ENCODE data around the gene VWA1. TPM values are rescaled to one million over a fixed set of nuclear protein-coding genes. Genes with fewer than 3 reads are reported as not detected.
"Not testable (repeated sequence)": the region's sequence is repeated elsewhere in the genome, so short reads cannot be mapped to it uniquely, and the experiment has no call there.

Gene VWA1
- total RNA-seq, 1 donor from 2014 or later = 6.9 TPM

DNA sequence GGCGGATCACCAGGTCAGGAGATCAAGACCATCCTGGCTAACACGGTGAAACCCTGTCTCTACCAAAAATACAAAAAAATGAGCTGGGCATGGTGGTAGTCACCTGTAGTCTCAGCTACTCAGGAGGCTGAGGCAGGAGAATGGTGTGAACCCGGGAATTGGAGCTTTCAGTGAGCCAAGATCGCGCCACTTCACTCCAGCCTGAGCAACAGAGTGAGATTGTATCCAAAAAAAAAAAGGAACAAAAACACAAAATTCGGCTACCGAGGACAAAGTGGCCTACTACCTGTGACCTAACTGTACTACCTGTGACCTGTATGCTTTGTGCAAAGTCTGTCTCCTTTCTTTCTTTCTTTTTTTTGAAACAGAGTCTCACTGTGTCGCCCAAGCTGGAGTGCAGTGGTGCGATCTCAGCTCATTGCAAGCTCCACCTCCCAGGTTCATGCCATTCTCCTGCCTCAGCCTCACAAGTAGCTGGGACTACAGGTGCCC, 32.5 kb upstream of the VWA1 start:
- DNase-seq (ENCODE audit: low read depth in 2 of 2) = not testable (repeated sequence)

DNA sequence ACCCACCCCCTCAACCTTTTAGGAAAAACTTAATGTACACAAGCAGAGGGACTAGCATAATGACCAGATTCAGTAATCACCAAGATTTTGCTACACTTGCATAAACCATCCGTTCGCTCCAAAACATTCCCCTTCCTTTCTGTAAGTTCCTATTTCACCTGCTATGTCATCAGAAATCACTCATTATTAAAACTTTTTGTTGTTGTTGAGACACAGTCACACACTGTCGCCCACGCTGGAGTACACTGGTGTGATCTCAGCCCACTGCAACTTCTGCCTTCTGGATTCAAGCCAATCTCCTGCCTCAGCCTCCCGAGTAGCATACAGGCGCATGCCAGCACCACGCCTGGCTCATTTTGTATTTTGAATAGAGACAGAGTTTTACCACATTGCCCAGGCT, 31.8 kb upstream of the VWA1 start:
- DNase-seq (ENCODE audit: low read depth in 2 of 2) = no peak

DNA sequence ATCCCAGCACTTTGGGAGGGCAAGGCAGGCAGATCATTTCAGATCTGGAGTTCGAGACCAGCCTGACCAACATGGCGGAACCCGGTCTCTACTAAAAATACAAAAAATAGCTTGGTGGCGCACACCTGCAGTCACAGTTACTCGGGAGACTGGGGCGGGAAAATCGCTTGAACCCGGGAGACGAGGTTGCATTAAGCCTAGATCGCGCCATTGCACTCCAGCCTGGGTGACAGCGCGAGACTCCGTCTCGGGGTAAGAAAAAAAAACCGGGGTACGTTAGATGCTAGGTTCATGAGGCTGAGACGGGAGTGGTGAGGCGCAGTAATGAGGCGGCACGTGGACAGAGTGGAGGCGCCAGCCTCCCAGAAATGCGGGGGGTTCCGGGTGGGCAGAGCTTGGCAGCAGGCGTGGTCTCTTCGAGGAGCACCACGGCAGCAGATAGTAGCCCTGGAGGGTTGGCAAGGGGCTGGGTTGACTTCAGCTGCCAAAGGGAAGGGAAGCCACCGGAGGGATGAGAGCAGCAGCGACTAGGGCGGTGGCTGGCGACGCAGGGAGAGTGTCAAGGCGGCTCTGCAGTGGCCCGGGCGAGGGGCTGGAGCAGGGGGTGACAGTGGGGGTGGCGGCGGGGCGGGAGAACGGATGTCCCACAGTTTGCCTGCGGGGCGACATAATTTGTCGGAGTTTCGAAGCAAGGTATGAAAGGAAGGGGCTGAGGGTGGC, 29.2 kb upstream of the VWA1 start:
- DNase-seq (ENCODE audit: low read depth in 2 of 2) = no peak

DNA sequence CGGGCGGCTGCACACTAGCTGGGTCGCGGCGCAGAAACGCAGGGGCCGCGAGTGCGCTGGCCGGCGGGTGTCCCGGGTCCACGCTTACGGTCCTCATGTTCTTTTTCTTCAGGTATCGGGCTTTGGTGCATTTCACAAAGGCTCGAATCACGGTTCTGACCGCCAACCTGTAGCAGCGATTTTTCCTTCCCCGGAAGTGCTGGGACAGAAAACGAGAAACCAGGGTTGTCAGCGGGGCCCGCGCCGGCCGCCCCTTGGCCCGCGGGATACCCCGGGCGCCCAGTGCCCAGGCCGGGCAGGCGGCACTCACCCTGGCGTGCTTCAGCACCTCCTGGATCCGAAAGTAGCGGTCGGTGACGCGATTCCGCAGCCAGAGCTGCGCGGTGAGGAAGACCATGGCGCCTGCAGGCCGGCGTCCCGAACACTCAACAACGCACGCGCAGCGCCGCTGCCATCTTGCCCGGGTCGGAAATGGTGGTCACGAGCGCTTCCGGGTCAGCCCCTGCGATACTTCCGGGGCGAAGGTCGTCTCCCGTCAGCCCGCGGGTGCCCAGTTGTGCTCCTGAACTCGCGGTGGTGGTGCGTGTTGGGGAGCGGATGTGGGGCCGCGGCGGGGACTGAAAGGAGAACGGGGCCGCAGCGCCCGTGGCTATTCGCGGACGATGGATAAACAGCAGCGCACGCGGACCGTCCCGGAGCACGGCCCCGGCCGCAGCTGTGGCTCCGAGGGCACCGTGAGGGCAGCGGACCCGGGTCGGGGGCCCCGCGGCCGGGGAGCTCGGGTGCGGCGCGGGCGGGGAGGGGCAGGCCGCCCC, 28.5 kb upstream of the VWA1 start, which contains the start of gene MRPL20:
Gene MRPL20, minus strand, starts transcription at position 473 of the 815 bp plus-strand sequence. Its CDS starts 76 bp downstream, at position 397.
- DNase-seq (ENCODE audit: low read depth in 2 of 2) = peak; percentile 80 to 92

DNA sequence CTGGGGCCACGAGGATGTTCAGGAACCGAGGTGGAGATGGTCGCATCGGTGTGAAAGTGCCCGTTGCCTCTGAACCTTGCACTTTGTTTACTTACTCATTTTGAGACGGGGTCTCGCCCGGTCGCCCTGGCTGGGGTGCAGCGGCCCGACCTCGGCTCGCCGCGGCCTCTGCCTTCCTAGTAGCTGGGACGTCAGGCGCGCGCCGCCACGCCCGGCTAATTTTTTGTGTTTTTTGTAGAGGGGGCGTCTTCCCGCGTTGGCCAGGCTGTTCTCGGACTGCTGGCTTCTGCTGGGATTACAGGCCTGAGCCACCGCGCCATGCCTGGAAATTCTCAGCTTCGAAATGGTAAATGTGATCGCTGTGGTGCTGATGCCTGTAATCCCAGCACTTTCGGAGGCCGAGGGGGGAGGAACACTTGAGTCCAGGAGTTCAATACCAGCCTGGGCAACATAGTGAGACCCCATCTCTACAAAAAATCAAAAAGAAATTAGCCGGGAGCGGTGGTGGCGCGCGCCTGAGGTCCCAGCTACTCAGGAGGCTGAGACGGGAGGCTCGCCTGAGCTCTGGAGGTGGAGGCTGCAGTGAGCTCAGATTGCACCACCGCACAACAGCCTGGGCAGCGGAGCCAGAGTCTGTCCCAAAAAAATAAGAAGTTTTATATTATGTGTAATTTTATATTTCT, 27.7 kb upstream of the VWA1 start:
- DNase-seq (ENCODE audit: low read depth in 2 of 2) = peak in 1 of 2 donors; percentile 70

DNA sequence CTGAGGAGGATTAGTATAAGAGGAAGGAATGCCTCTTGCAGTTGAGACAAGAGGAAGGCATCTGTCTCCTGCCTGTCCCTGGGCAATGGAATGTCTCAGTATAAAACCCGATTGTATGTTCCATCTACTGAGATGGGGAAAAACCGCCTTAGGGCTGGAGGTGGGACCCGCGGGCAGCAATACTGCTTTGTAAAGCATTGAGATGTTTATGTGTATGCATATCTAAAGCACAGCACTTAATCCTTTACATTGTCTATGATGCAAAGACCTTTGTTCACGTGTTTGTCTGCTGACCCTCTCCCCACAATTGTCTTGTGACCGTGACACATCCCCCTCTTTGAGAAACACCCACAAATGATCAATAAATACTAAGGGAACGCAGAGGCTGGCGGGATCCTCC, 25.3 kb upstream of the VWA1 start:
- not testable (repeated sequence) for DNase-seq (ENCODE audit: low read depth in 2 of 2)

- no peak for DNase-seq (ENCODE audit: low read depth in 2 of 2)
These were observed 23.9 kb upstream of the VWA1 start for GRCh38 chr1:1411626-1412025.

- not testable (repeated sequence) for DNase-seq (ENCODE audit: low read depth in 2 of 2)
These were observed 23.1 kb upstream of the VWA1 start for GRCh38 chr1:1412311-1412902.

DNA sequence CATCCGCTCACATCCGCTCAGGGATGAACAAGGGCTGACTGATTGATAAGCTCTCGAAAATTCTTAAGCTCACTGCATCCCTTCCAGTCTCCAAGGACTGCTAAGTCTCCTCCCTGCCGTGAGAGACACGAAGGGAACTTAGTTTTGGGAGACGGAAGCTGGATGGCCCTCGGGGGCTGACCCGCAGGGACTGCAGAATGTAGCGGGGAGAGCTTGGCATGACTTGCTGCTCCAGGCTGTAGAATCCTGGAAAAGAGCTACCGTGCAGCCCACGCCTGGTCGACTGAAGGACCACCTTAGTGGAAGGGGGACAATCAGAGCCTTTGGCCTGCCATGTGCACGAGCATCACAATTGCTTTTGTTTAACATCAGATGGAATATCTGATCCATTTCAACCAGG, 19.7 kb upstream of the VWA1 start:
- DNase-seq (ENCODE audit: low read depth in 2 of 2) = no peak

- not testable (repeated sequence) for DNase-seq (ENCODE audit: low read depth in 2 of 2)
These were observed 18.1 kb upstream of the VWA1 start for GRCh38 chr1:1417396-1417795.

DNA sequence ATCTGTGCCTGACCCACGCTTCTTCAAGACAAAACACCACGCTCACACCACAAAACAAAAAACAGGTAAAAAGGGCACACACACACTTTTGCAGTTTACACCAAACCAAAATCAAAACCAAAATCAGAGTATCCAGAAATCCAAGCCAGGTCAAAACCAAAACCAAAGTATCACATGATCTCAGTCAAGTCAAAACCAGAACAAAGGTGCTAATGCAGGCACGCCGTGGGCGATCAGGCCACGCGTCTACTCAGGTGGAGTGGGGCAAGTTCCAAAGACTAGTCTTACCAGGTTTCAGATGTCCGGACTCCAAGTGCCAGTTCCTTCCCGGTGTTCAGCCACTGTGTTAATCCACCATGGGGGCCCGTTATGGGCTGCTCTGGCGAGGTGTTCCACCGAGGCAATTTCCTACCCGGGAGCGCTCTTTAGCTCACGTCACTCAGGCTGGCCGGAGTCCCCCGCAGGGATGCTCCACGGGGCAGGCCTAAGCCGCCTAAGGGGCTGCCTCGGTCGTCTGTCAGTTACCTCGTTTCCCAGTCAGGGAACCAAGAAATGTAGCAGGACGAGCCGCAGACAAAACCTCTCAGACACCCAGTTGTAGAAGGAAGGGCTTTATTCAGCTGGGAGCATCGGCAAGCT, 17.5 kb upstream of the VWA1 start:
- DNase-seq (ENCODE audit: low read depth in 2 of 2) = not testable (repeated sequence)

- DNase-seq (ENCODE audit: low read depth in 2 of 2) = no peak
These were observed 16.8 kb upstream of the VWA1 start for GRCh38 chr1:1418464-1419362.

DNA sequence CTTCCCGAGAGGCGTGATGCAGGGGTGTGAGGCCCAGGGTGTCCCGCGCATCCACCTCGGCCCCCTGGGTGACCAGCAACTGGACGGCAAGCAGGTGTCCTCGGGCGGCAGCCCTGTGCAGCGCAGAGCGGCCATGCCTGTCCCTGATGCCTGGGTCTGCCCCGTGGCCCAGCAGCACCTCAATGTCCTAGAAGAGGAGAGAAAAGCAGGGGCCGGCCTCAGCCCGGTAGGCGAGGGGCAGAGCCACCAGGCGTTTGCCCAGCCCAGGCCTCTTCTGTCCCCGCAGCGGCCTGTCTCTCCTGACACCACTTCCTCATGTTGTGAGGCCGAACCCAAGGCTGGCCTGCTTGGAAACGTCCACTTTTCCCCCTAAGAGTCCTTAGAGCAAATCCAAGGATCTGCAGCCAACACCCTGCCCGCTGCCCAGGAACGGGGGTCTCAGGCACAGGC, 16.1 kb upstream of the VWA1 start:
- DNase-seq (ENCODE audit: low read depth in 2 of 2) = no peak

DNA sequence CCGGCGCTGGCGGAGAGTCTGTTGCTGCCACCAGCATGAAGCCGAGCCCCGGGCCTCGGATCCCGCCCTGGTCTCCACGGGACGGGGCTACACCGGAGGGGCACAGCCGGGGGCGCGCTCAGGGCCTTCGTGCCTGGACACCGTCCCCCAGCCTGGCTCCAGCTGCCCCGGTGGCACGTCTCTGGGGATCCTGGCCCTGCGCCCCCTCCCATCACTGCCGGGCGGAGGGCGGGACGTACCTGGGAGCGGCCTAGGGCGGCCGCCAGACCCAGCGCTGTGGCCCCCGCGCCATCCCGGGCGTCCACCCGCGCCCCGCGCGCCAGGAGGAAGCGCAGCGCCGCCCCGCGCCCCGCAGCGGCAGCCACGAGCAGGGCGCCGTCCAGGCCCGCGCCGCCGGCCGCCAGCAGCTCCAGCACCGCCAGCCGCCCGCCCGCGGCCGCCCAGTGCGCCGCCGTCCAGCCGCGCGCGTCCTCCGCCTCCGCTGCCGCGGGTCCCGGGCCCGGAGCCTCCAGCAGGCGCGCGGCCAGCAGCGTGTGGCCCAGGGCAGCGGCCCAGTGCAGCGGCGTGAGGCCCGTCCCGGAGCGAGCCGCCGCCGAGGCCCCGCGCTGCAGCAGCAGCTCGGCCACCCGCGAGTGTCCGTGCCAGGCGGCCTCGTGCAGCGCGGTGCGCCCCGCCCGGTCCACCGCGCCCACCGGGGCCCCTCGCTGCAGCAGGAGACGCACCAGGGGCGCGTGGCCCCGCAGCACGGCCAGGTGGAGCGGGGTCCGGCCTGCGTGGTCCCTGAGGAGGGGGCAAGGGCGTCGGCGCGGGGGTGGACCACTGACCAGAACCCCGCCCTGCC, 15.5 kb upstream of the VWA1 start:
- peak in 1 of 2 donors; percentile 38 for DNase-seq (ENCODE audit: low read depth in 2 of 2)

- DNase-seq (ENCODE audit: low read depth in 2 of 2) = no peak
These were observed 14.8 kb upstream of the VWA1 start for GRCh38 chr1:1420654-1421141.

DNA sequence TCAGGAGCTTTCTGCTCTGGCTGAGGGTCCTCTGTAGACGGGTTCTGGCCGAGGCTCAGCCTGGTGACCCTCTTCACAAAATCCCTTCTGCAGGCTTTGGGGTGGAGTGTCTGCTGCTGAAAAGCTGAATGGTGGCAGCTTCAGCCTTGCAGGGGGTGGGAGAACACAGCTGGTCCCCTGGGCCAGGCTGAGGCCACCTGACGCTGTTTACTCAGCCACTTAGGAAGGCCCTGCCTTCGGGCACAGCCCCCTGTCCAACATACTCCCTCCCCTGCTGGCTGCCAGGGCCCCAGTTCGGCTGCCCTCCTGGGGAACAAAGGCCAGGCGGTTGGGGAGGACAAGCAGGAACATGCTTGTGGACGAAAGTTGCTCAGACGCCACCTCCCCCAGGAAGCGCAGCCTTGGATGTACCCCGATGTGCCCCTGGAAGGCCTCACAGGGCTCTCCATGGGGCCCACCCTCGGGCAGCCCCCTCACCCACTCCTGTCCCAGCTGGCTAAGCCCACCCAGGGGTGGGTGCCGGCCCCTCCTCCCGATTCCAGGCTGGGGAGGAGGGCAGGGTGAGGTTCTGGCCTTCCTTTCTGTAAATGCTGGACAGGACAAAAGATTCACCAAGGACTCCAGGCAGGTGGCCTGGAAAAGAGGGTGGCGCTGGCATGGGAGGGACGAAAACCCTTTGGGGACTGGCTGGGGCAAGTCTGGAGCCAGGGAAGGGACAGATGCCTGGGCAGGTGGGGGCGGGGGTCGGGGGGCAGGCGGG, 14.2 kb upstream of the VWA1 start, which contains the start of gene ANKRD65:
Gene ANKRD65, minus strand, starts transcription at position 130 of the 760 bp plus-strand sequence. CDS start 271 bp downstream, outside the sequence.
- DNase-seq (ENCODE audit: low read depth in 2 of 2) = no peak

DNA sequence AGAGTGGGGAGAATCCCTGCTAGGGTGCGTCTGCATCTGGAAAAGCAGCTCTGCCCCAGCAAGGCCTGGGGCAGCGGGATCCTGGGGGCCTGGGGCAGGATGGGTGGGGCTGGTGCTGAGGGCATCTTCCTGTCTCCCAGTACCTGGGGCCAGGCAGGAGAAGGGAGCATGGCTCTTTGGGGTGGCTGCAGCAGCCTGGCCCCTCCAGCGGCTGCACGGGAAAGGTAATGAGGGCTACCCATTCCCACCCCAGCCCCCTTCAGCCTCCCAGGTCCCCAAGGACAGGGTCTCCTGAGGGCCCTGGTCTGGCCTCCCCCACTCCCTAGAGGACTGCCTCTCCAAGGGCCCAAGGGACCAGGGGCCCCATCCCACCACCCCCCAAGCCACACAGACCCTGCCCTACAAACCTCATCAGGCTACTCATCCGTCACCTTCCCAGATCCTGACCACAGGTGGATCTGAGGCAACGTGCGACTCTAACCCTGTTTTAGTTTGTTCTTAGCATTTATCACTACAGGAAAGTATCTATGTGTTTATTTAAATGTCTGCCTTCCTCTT, 13.5 kb upstream of the VWA1 start:
- no peak for DNase-seq (ENCODE audit: low read depth in 2 of 2)
